Parathyroid adenoma (tissue), 2 donors: ENCODE measurements around the gene SEMA7A.

Experiments used
- H2AFZ ChIP-seq: fragments of 300-600 bp; sonication (generic); one replicate; pipeline ENCODE4 v1.7.0; 2017; ENCODE audit warnings: antibody characterized with exemption, mild to moderate bottlenecking
- H3K27ac ChIP-seq: fragments of 300-600 bp; sonication (generic); one replicate; pipeline ENCODE4 v1.7.0; 2017
- H3K27me3 ChIP-seq: fragments of 300-600 bp; sonication (generic); one replicate; pipeline ENCODE4 v1.7.0; 2017; ENCODE audit warnings: low read length; ENCODE audit not compliant: control insufficient read depth, insufficient read depth
- H3K36me3 ChIP-seq: fragments of 300-600 bp; sonication (generic); one replicate; pipeline ENCODE4 v1.7.0; 2017; ENCODE audit warnings: low read length; ENCODE audit not compliant: control insufficient read depth, insufficient read depth
- H3K4me1 ChIP-seq: fragments of 300-600 bp; sonication (generic); one replicate; pipeline ENCODE4 v1.7.0; 2017; ENCODE audit warnings: control low read depth
- H3K4me2 ChIP-seq: fragments of 300-600 bp; sonication (generic); one replicate; pipeline ENCODE4 v1.7.0; 2017; ENCODE audit warnings: low read length
- H3K4me3 ChIP-seq: fragments of 300-600 bp; sonication (generic); one replicate; pipeline ENCODE4 v1.7.0; 2017; ENCODE audit warnings: low read depth, low read length
- H3K79me2 ChIP-seq: fragments of 300-600 bp; sonication (generic); one replicate; pipeline ENCODE4 v1.7.0; 2017; ENCODE audit warnings: control low read depth
- H3K9ac ChIP-seq: fragments of 300-600 bp; sonication (generic); one replicate; pipeline ENCODE4 v1.7.0; 2017; ENCODE audit warnings: mild to moderate bottlenecking
- H3K9me3 ChIP-seq: fragments of 300-600 bp; sonication (generic); one replicate; pipeline ENCODE4 v1.7.0; 2017; ENCODE audit warnings: low read length; ENCODE audit not compliant: control insufficient read depth
- TF ChIP-seq, protein P1 (sequence below): fragments of 300-600 bp; sonication (generic); IDR thresholded peaks from one replicate; pipeline ENCODE4 v1.7.0; 2017; ENCODE audit warnings: antibody characterized with exemption, mild to moderate bottlenecking
- donor health status: primary hyperparathyroidism.

SEMA7A gene

DNA sequence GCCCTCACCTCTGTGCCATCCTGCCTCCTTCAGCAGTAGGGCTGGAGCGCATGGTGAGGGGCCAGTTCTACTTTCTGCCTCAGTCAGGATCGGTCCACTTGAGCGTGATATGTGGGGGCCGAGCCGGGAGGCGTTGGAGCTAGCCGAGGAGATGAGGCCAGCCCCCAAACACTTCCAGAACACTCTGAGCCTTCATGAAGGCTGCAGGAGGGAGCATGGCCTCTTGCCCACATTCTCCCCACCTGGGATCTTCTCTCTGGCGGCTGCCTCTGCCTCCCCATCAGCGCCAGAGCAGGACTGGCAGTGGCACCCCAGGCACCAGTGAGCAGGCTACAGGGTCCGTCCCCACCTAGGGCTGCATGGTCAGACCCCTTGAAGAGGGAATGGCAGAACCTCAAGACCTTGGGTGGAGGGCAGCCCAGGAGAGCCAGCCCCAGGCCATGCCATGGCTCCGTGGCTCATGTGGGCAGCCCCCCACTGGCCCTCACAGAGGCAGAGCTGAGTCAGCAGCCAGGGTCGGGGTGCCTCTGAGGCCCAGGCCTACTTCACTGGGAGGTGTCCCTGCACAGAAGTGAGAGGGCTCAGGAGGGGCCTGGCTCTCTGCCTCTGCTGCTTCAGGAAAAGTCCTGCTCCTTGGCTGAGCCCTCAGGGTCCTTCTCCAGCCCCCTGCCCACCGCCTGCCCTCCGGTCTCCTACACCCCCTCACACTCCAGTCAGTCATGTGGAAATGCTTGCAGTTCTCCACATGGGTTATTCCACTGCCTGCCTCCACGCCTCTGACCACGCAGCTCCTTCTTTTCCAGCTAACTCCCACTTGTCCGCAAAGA lies 38.2 kb downstream of the SEMA7A start:
- TF ChIP-seq, protein P1, sequence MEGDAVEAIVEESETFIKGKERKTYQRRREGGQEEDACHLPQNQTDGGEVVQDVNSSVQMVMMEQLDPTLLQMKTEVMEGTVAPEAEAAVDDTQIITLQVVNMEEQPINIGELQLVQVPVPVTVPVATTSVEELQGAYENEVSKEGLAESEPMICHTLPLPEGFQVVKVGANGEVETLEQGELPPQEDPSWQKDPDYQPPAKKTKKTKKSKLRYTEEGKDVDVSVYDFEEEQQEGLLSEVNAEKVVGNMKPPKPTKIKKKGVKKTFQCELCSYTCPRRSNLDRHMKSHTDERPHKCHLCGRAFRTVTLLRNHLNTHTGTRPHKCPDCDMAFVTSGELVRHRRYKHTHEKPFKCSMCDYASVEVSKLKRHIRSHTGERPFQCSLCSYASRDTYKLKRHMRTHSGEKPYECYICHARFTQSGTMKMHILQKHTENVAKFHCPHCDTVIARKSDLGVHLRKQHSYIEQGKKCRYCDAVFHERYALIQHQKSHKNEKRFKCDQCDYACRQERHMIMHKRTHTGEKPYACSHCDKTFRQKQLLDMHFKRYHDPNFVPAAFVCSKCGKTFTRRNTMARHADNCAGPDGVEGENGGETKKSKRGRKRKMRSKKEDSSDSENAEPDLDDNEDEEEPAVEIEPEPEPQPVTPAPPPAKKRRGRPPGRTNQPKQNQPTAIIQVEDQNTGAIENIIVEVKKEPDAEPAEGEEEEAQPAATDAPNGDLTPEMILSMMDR: no peak
- Histone ChIP-seq H3K4me3 (no peak overlapping the region), H3K9me3 (no peaks in the 10 kb centered on the region), H3K4me2 (no peak overlapping the region), H3K27me3 (no peaks in the 10 kb centered on the region), H3K27ac (no peak overlapping the region), H3K9ac (no peak overlapping the region), H3K79me2 (no peaks in the 10 kb centered on the region), H3K4me1 (no peaks in the 10 kb centered on the region), H3K36me3 (no peaks in the 10 kb centered on the region), H2AFZ (no peak overlapping the region)

DNA sequence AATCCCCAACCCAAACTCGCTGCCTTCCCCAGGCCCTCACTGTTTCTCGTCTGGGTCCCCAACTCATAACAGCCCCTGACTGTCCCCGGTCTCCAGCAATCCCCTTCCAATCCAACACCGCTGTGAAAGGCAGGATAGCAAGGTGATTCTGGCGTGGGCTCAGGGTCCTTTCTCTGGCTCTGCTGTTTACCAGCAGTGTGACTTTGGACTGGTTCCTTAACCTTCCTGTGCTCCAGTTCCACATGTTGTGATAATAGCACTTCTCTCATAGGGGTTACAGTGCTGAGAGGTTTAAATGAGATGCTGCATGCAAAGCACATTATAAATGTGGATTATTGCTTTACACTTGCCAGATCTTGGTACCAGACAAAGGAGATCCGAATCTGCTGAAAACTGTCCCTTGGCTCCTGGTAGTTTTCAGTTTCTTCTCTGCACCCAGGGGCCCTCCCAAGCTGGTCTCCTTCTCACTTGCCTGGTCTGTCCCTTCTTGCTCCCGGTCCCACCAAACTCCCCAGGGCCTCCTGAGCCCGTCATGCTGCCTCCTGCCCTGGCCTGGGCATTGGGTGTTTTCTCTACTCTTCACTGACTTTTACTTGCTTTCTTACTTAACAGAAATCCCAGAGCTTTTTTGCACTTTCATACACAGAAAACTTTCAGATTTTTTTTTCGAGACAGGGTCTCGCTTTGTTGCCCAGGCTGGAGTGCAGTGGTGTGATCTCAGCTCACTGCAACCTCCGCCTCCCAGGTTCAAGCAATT lies 39.5 kb downstream of the SEMA7A start:
- Histone ChIP-seq H3K36me3 (no peaks in the 10 kb centered on the region), H2AFZ (no peak overlapping the region), H3K4me2 (no peak overlapping the region), H3K27me3 (no peaks in the 10 kb centered on the region), H3K4me1 (no peaks in the 10 kb centered on the region), H3K9me3 (no peaks in the 10 kb centered on the region), H3K9ac (no peak overlapping the region), H3K27ac (no peak overlapping the region), H3K79me2 (no peaks in the 10 kb centered on the region), H3K4me3 (no peak overlapping the region)
- TF ChIP-seq, protein P1: no peak

DNA sequence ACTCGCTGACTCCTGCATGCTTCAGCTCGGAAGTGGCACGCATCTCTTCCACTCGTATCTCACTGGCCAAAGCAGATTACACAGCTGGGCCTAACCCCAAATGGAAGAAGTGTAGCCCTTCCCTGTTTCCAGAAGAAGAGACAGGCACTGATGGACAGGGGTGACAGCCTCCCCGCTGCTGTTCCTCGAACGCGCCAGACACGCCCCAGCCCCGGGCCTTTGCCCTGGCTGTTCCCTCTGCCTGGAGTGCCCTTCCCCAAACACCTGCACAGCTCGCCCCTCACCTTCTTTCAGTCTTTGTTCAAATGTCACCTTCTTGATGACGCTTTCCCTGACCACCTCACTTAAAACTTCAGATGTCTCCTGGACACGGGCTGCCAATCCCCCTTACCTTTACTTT lies 40.3 kb downstream of the SEMA7A start:
- no peak overlapping the region for H3K4me3 ChIP-seq
- H3K27me3 ChIP-seq: no peaks in the 10 kb centered on the region
- H3K4me1 ChIP-seq: no peaks in the 10 kb centered on the region
- no peak overlapping the region for H3K9ac ChIP-seq
- H2AFZ ChIP-seq: no peak overlapping the region
- H3K79me2 ChIP-seq: no peaks in the 10 kb centered on the region
- H3K4me2 ChIP-seq: no peak overlapping the region
- H3K36me3 ChIP-seq: no peaks in the 10 kb centered on the region
- H3K9me3 ChIP-seq: no peaks in the 10 kb centered on the region
- TF ChIP-seq, protein P1: no peak
- no peak overlapping the region for H3K27ac ChIP-seq

DNA sequence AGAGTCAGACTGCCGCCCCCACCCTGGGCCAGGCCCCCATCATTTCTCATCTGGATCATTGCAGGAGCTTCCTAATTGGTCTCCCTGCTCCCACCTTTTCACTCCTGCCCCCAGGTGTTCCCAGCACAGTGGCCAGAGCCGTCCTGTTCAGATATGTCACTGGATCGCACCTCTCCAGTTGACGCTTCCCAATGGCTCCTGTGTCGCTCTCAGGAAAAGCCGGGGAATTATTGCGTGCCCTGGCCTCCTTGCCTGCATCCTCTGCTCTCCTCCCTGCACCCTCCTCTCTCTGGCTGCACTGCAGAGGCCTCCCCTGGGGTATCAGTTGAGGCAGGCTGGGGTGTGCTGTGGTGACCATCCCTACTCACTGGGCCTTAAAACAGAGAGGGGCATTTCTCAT lies 40.9 kb downstream of the SEMA7A start:
- no peaks in the 10 kb centered on the region for H3K79me2 ChIP-seq
- H3K27me3 ChIP-seq: no peaks in the 10 kb centered on the region
- H3K4me3 ChIP-seq: no peak overlapping the region
- no peaks in the 10 kb centered on the region for H3K9me3 ChIP-seq
- no peaks in the 10 kb centered on the region for H3K36me3 ChIP-seq
- no peak overlapping the region for H3K27ac ChIP-seq
- no peak overlapping the region for H3K4me2 ChIP-seq
- H3K4me1 ChIP-seq: no peaks in the 10 kb centered on the region
- H2AFZ ChIP-seq: no peak overlapping the region
- H3K9ac ChIP-seq: no peak overlapping the region
- TF ChIP-seq, protein P1: no peak
